ENCODE measurements around the gene NCL.
A peak's percentile ranks its signal among the peaks of the same experiment; 100 is the strongest.

Gene NCL

GRCh38 chr2:231463698-231464575, at the start of gene NCL:
NCL (minus strand) TSS chr2:231464484; CDS start chr2:231464353, 131 bp downstream.
- peak in 34 of 58 donors; percentile 36 to 100 (median 77) for DNase-seq

- DNase-seq = no peak
Measured at GRCh38 chr2:231513746-231514224, 49.5 kb upstream of the NCL start.

- peak in 47 of 58 donors; percentile 4 to 79 (median 43) for DNase-seq
Measured at GRCh38 chr2:231512222-231512621, 47.9 kb upstream of the NCL start.

GRCh38 chr2:231503766-231504165, 39.5 kb upstream of the NCL start:
- no peak for DNase-seq

- DNase-seq = no peak
Measured at GRCh38 chr2:231502596-231502995, 38.3 kb upstream of the NCL start.

- no peak for DNase-seq
Measured at GRCh38 chr2:231497651-231498050, 33.4 kb upstream of the NCL start.

GRCh38 chr2:231494669-231495068, 30.4 kb upstream of the NCL start:
- DNase-seq = no peak

GRCh38 chr2:231490801-231491200, 26.5 kb upstream of the NCL start:
- no peak for DNase-seq

- peak in 10 of 58 donors; percentile 3 to 36 (median 16) for DNase-seq
Measured at GRCh38 chr2:231489990-231490389, 25.7 kb upstream of the NCL start.

- no peak for DNase-seq
Measured at GRCh38 chr2:231488331-231488730, 24.0 kb upstream of the NCL start.

- DNase-seq = no peak
Measured at GRCh38 chr2:231486851-231487596, 22.7 kb upstream of the NCL start.

GRCh38 chr2:231483398-231484329, 19.4 kb upstream of the NCL start:
- no peak for DNase-seq

- peak in 53 of 58 donors; percentile 8 to 70 (median 40) for DNase-seq
Measured at GRCh38 chr2:231482806-231483391, 18.6 kb upstream of the NCL start.

GRCh38 chr2:231480781-231481180, 16.5 kb upstream of the NCL start:
- DNase-seq = no peak

GRCh38 chr2:231479455-231479854, 15.2 kb upstream of the NCL start:
- no peak for DNase-seq

- no peak for DNase-seq
Measured at GRCh38 chr2:231476920-231477319, 12.6 kb upstream of the NCL start.

- no peak for DNase-seq
Measured at GRCh38 chr2:231475965-231476364, 11.7 kb upstream of the NCL start.

GRCh38 chr2:231472816-231473215, 8.5 kb upstream of the NCL start:
- DNase-seq = no peak

GRCh38 chr2:231470246-231470900, 6.1 kb upstream of the NCL start:
- no peak for DNase-seq

- no peak for DNase-seq
Measured at GRCh38 chr2:231469583-231469950, 5.3 kb upstream of the NCL start.
